B cell (primary cell): ENCODE results near the gene NRP1. TPM values are rescaled to one million over a fixed set of nuclear protein-coding genes. Genes with fewer than 3 reads are reported as not detected.

ENCODE experiments used
- ATAC-seq: fragments of 200-7000 bp; cut with Tn5 transposase; one replicate; pipeline ENCODE4 v1.10.0; 2021; ENCODE audit warnings: low read depth, mild to moderate bottlenecking, moderate number of reproducible peaks, moderate library complexity
- CTCF ChIA-PET: fragments of 350-600 bp; sonication (Branson Sonifier 250); formaldehyde crosslinking; loops from one replicate; lab custom pipeline; 2021; ENCODE audit warnings: antibody characterized with exemption, inconsistent platforms; lab: Charles Lee
- POLR2A ChIA-PET: fragments of 350-600 bp; sonication (Branson Sonifier 250); formaldehyde crosslinking; loops from one replicate; lab custom pipeline; 2021; ENCODE audit warnings: antibody characterized with exemption; lab: Charles Lee
- DNase-seq: peaks from one replicate; pipeline ENCODE4 v3.0.0; 2013
- H2AFZ ChIP-seq: 2 replicates; pipeline ENCODE4 v1.6.1; 2012; ENCODE audit warnings: mild to moderate bottlenecking, low read depth, low read length; ENCODE audit not compliant: insufficient read depth, poor library complexity, severe bottlenecking
- H3K27ac ChIP-seq, 2 donors: 1 replicate in 1 of 2; 2 replicates in 1 of 2; pipeline ENCODE4 v1.5.1; 2012 to 2013; ENCODE audit warnings: low read length in 2 of 2, mild to moderate bottlenecking in 2 of 2, moderate library complexity in 1 of 2
- H3K27me3 ChIP-seq, 4 experiments: fragments of 200-600 bp in 1 of 4; sonication (generic) in 1 of 4; replicated peaks in 1 of 4; 1 replicate in 2 of 4; 2 replicates in 2 of 4; pipeline versions ENCODE4 v1.6.1 to v1.7.0; 2013 to 2016; ENCODE audit warnings: low read length in 3 of 4, mild to moderate bottlenecking in 2 of 4, mixed read lengths in 1 of 4, moderate library complexity in 1 of 4; ENCODE audit not compliant: insufficient read depth in 4 of 4, control insufficient read depth in 3 of 4; ENCODE audit errors: control extremely low read depth in 1 of 4
- H3K36me3 ChIP-seq, 2 experiments: replicated peaks in 1 of 2; 1 replicate in 1 of 2; 2 replicates in 1 of 2; pipeline versions ENCODE4 v1.6.1 to v1.7.1; 2013; ENCODE audit warnings: low read length in 1 of 2; ENCODE audit not compliant: insufficient read depth in 2 of 2, control insufficient read depth in 1 of 2; ENCODE audit errors: control extremely low read depth in 1 of 2, extremely low read depth in 1 of 2
- H3K4me1 ChIP-seq, 2 donors: fragments of 200-600 bp in 1 of 2; sonication (generic) in 1 of 2; 1 replicate in 1 of 2; 2 replicates in 1 of 2; pipeline versions ENCODE4 v1.5.1 to v1.6.1; 2013 to 2017; ENCODE audit warnings: low read length in 2 of 2; ENCODE audit not compliant: control insufficient read depth in 2 of 2, insufficient read depth in 2 of 2
- H3K4me2 ChIP-seq: replicated peaks from 2 replicates; pipeline ENCODE3; 2012; ENCODE audit warnings: mild to moderate bottlenecking, low read depth, low read length; ENCODE audit not compliant: poor library complexity, severe bottlenecking
- H3K4me3 ChIP-seq, 5 experiments: fragments of 200-600 bp in 1 of 5; sonication (generic) in 1 of 5; 1 replicate in 3 of 5; 2 replicates in 2 of 5; pipeline versions ENCODE4 v1.5.1 to v1.7.0; 2011 to 2016; ENCODE audit warnings: low read length in 4 of 5, mild to moderate bottlenecking in 4 of 5, low read depth in 2 of 5, control low read depth in 1 of 5, moderate library complexity in 1 of 5; ENCODE audit not compliant: insufficient read depth in 1 of 5; ENCODE audit errors: control extremely low read depth in 1 of 5, extremely low read depth in 1 of 5
- H3K79me2 ChIP-seq: fragments of 200-600 bp; sonication (generic); one replicate; pipeline ENCODE4 v1.6.0; 2016; ENCODE audit warnings: low read length; ENCODE audit not compliant: control insufficient read depth, insufficient read depth
- H3K9ac ChIP-seq: fragments of 200-600 bp; sonication (generic); 2 replicates; pipeline ENCODE4 v1.6.1; 2017; ENCODE audit warnings: mild to moderate bottlenecking, low read length, moderate library complexity
- H3K9me3 ChIP-seq, 3 donors: one replicate each; pipeline versions ENCODE4 v1.6.1 to v1.7.1; 2013; ENCODE audit warnings: low read length in 2 of 3; ENCODE audit not compliant: control insufficient read depth in 2 of 3, insufficient read depth in 1 of 3; ENCODE audit errors: control extremely low read depth in 1 of 3
- H4K20me1 ChIP-seq: 2 replicates; pipeline ENCODE4 v1.6.0; 2012; ENCODE audit warnings: mild to moderate bottlenecking, low read length; ENCODE audit not compliant: insufficient read depth, control insufficient read depth, poor library complexity, severe bottlenecking
- H3K27ac Mint-ChIP-seq: one replicate; pipeline ENCODE4 v1.8.0; 2021; ENCODE audit warnings: mixed read lengths
- H3K27me3 Mint-ChIP-seq: one replicate; pipeline ENCODE4 v1.8.0; 2021; ENCODE audit warnings: mixed read lengths
- H3K4me1 Mint-ChIP-seq: one replicate; pipeline ENCODE4 v1.8.0; 2021; ENCODE audit warnings: mixed read lengths
- H3K4me3 Mint-ChIP-seq: one replicate; pipeline ENCODE4 v1.8.0; 2021; ENCODE audit warnings: mixed read lengths
- H3K9me3 Mint-ChIP-seq: one replicate; pipeline ENCODE4 v1.8.0; 2022; ENCODE audit warnings: mixed read lengths; ENCODE audit not compliant: insufficient read depth
- EZH2 ChIP-seq: IDR thresholded peaks from 2 replicates; pipeline ENCODE4 v1.6.1; 2012; ENCODE audit warnings: borderline replicate concordance, low read depth, mild to moderate bottlenecking, moderate library complexity, low read length; ENCODE audit not compliant: insufficient read depth, poor library complexity, severe bottlenecking
- WGBS: methylation state at CpG from one replicate; pipeline ENCODE4 v1.1.5; 2013; ENCODE audit warnings: missing lambda C conversion rate; ENCODE audit not compliant: insufficient coverage; 5-methylcytosine and 5-hydroxymethylcytosine counted together
- intact Hi-C: fragments of 100-400 bp; cut with micrococcal nuclease; formaldehyde crosslinking; loops from one replicate; pipeline ENCODE4 v1.10.0; 2022
- polyA plus RNA-seq: library from polyadenylated mRNA; depleted of rRNA; stranded (reverse); fragments of >200 nt; gene quantifications from 2 replicates; pipeline ENCODE4 v1.2.3, GENCODE V29; 2012
- total RNA-seq, 2 donors: library from RNA; stranded (reverse); fragments of 120-200 nt in 1 of 2; gene quantifications; 1 replicate in 1 of 2; 2 replicates in 1 of 2; pipeline versions ENCODE4 v1.2.3 to v1.2.4, GENCODE V29; 2013 to 2022
- TF ChIP-seq, protein P1 (sequence below): fragments of 200-600 bp; IDR thresholded peaks from one replicate; pipeline ENCODE4 v1.8.0; 2022; ENCODE audit warnings: antibody characterized with exemption, mild to moderate bottlenecking

The NRP1 gene
- total and polyA plus RNA-seq, 2 donors (not counting 1 experiment from before 2014, with no cell fraction given), result 0.34 TPM; not detected in 1

GRCh38 chr10:33174674-33175434 is 159.6 kb downstream of the NRP1 start:
- ChIA-PET POLR2A (no interaction called here), CTCF (interaction anchor here (1.0 kb wide), 1 partner anchor 18 kb away, joined by 3 read pairs; no protein-coding TSS in a partner anchor)
- no peaks in the 10 kb centered on the region for H4K20me1 ChIP-seq
- H3K36me3 ChIP-seq, result no peaks in the 10 kb centered on the region
- no peak overlapping the region for H3K4me3 Mint-ChIP-seq
- no CpG with 5 or more reads among the region's 5 CpGs for WGBS
- H3K27ac Mint-ChIP-seq, result no peak overlapping the region
- peaks cover 32% of the 10 kb centered on the region for H3K27me3 Mint-ChIP-seq
- no peak overlapping the region for H3K4me3 ChIP-seq
- no peak overlapping the region for H2AFZ ChIP-seq
- DNase-seq (no peak), ATAC-seq (no peak)
- no peaks in the 10 kb centered on the region for H3K4me1 ChIP-seq
- H3K27ac ChIP-seq, result no peak overlapping the region
- H3K9ac ChIP-seq, result no peak overlapping the region
- H3K9me3 Mint-ChIP-seq, result no peaks in the 10 kb centered on the region
- H3K4me1 Mint-ChIP-seq, result no peaks in the 10 kb centered on the region
- intact Hi-C loops, result no loop called here
- peaks cover 0 to 10% (median 1%) of the 10 kb centered on the region in 4 experiments for H3K27me3 ChIP-seq
- TF ChIP-seq, protein P1, sequence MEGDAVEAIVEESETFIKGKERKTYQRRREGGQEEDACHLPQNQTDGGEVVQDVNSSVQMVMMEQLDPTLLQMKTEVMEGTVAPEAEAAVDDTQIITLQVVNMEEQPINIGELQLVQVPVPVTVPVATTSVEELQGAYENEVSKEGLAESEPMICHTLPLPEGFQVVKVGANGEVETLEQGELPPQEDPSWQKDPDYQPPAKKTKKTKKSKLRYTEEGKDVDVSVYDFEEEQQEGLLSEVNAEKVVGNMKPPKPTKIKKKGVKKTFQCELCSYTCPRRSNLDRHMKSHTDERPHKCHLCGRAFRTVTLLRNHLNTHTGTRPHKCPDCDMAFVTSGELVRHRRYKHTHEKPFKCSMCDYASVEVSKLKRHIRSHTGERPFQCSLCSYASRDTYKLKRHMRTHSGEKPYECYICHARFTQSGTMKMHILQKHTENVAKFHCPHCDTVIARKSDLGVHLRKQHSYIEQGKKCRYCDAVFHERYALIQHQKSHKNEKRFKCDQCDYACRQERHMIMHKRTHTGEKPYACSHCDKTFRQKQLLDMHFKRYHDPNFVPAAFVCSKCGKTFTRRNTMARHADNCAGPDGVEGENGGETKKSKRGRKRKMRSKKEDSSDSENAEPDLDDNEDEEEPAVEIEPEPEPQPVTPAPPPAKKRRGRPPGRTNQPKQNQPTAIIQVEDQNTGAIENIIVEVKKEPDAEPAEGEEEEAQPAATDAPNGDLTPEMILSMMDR, result no peak
- TF ChIP-seq EZH2, result no peak
- peaks cover 0 to 4% (median 0%) of the 10 kb centered on the region in 3 donors for H3K9me3 ChIP-seq
- no peaks in the 10 kb centered on the region for H3K79me2 ChIP-seq
- H3K4me2 ChIP-seq, result no peak overlapping the region

GRCh38 chr10:33165911-33166310 is 168.6 kb downstream of the NRP1 start:
- Mint-ChIP-seq H3K27ac (no peak overlapping the region), H3K4me3 (no peak overlapping the region), H3K9me3 (no peaks in the 10 kb centered on the region), H3K27me3 (peaks cover 12% of the 10 kb centered on the region), H3K4me1 (no peaks in the 10 kb centered on the region)
- ATAC-seq (no peak), DNase-seq (no peak)
- Histone ChIP-seq H3K9ac (no peak overlapping the region), H3K36me3 (no peaks in the 10 kb centered on the region), H3K9me3 (no peaks in the 10 kb centered on the region), H4K20me1 (no peaks in the 10 kb centered on the region), H2AFZ (no peak overlapping the region), H3K4me3 (no peak overlapping the region), H3K27ac (no peak overlapping the region), H3K4me1 (no peaks in the 10 kb centered on the region), H3K4me2 (no peak overlapping the region), H3K27me3 (peaks cover 0 to 2% (median 0%) of the 10 kb centered on the region in 4 experiments), H3K79me2 (no peaks in the 10 kb centered on the region)
- POLR2A ChIA-PET, result no interaction called here
- CTCF ChIA-PET, result no interaction called here
- intact Hi-C loops, result no loop called here
- WGBS, result no CpG with 5 or more reads among the region's 3 CpGs
- TF ChIP-seq, protein P1, result no peak
- no peak for TF ChIP-seq EZH2
